Hematopoietic multipotent progenitor cell treated with erythropoietin and hydrocortisone succinate and interleukin-3 and kit ligand, for 17 days (in vitro differentiated cells): ENCODE data around the gene PPBP.

ENCODE experiments used
- DNase-seq: peaks from one replicate; pipeline ENCODE4 v3.0.0-alpha.2; 2015; ENCODE audit warnings: low spot score

Gene PPBP

GRCh38 chr4:73988061-73988460, at the start of gene PPBP:
Gene PPBP (minus strand): TSS chr4:73988190. CDS start chr4:73988103, 87 bp downstream.
- DNase-seq: no peak

DNA sequence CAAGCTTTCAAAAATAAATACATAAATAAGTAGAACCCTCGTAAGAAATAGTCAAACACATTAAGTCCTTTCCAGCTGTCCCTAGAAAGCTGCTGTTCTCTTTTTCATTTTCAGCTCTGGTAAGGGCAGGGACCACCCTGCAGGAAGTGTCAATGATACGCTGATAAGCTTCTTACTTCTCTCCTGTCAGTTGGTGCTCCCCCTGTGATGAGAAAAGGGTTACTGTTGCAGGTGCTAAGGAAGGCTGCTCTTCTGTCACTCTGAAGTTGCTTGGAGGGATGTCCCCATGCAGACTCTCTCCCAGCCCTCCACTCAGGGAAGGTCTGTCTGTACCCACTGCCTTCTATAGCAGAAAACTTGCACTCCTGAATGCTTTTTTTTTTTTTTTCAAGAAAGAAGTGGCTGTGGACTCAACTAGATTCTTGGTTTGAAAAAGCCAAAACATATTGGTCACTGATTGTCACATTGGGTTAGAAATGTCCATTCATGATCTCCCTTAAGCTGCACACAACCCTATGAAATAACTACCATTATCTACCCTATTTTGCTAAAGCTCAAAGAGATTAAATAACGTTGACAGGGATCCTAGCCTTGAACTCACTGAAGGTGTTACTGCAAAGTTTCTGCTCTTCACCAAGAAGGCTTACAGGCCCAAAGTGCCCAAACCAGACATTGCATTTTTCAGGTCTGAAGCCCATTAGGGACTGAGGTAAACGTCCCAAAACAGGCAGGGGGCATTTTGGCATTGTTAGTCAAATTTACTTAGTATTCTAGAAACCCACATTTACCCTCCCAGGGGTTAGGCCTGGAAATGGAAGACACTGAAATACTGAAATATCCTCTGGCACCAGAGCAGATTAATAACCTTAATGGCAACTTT, 49.3 kb upstream of the PPBP start:
- DNase-seq: no peak

DNA sequence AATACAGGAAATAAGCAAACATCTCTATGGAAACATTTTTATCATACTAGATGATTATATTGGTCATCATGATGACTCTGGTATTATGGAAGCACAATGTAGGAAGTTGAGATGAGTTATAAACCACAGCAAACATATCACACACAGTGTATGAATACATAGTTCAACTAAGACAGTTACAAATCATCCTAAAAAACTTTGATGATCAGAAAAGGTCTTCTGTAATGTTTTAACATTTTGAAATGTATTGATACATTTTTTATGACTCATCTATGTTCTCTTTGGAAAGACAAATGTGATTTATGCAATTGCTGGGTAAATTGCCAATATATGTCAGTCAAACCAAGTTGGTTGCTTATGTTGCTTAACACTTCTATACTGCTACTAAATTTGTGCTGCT, 45.7 kb upstream of the PPBP start:
- no peak for DNase-seq

- no peak for DNase-seq
These were observed 44.1 kb upstream of the PPBP start for GRCh38 chr4:74032064-74032463.

DNA sequence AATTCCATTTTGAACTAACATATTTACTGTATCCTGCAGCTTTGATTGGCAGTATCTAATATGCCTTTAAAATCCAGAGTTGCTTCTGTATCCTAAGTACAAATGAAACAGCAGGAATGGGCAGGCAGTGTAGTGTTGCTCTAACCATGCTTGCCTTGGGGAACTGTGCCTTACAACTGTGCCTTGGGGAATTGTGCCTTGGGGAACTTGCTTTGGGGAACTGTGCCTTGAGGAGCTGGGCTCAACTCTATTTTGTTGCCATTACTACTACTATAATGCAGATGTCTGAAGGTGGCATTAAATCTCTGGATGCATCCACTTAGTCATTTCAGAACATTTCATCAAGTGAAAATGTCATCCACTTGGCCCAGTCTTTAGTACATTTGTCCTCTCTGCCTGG, 43.6 kb upstream of the PPBP start:
- DNase-seq: no peak

- no peak for DNase-seq
These were observed 42.3 kb upstream of the PPBP start for GRCh38 chr4:74030285-74030684.

- DNase-seq: no peak
These were observed 40.5 kb upstream of the PPBP start for GRCh38 chr4:74028504-74028903.

GRCh38 chr4:74023709-74024108, 35.7 kb upstream of the PPBP start:
- no peak for DNase-seq

GRCh38 chr4:74021601-74022000, 33.6 kb upstream of the PPBP start:
- DNase-seq: no peak

- DNase-seq: no peak
These were observed 30.8 kb upstream of the PPBP start for GRCh38 chr4:74018771-74019170.

GRCh38 chr4:74018116-74018515, 30.1 kb upstream of the PPBP start:
- DNase-seq: no peak

DNA sequence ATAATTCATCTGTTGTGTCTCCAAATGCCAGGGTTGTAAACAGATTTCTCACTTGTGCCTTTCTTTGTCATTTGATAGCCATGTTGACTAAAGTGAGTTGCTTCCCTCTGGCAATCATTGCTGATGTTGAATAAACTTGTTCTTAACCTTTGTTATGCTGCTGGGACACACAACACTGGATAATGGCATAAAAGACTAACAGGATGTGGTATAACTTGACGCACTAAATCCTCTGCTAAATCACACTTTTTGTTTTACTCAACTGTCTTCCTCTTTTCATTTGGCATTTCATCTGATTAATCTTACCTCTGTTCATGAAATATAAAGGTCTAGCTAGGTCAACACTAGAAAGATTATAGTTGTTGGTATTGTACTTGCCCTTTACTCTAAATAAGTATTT, 28.1 kb upstream of the PPBP start:
- DNase-seq: no peak

DNA sequence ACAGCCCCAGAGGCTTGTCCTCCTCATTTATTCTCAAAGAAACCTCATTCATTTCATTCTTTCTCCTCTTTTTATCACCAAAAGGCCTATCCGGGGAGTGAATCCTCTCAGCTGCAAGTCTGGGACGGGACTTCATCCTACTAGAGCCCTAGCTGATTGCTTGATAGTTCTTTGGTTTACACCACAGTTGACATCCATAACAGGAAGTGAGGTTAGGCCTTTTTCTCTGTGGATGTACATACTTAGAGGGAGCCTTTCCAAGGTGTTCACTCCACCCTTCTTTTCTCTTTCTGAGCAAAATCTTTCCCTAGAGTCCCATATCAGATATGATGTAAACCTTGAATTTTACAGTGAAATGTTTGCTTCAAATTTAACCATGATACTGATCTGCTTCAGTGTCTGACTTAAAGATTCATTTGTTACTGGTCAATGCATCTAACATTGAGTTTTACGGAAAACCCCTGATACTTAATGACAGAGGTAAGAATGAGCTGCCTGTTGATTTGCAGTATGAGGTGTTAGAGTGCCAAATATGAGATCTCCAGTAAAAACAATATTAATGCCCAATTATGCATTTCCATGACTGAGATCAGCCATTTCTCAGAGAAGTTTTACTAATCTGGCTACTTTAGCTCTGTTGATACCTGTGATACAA, 27.3 kb upstream of the PPBP start:
- DNase-seq: no peak

DNA sequence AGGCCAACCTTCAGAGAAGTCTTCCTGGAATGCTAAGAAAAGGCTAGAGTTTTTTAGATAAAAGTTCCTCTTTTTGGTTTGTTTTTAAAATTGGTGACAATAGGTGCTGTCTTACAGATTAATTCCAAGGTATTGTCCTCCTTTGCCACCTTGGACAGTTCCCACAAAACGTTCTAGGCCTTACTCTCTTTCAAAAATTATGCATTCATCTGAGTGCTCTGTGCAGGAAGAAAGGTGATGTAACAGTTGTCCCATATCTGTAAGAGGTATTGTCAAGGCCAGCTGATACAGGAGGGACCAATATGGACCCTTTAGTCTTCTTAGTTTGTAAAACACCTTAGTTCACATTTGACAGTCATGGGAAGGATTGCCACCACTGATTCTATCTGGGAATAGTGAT, 26.3 kb upstream of the PPBP start:
- no peak for DNase-seq

GRCh38 chr4:74013264-74013663, 25.3 kb upstream of the PPBP start:
- no peak for DNase-seq

GRCh38 chr4:74012130-74012529, 24.1 kb upstream of the PPBP start:
- DNase-seq: no peak

GRCh38 chr4:74009307-74009706, 21.3 kb upstream of the PPBP start:
- no peak for DNase-seq

GRCh38 chr4:74006009-74006476, 18.1 kb upstream of the PPBP start:
- DNase-seq: no peak

GRCh38 chr4:74005528-74005927, 17.5 kb upstream of the PPBP start:
- no peak for DNase-seq

GRCh38 chr4:74004668-74005067, 16.7 kb upstream of the PPBP start:
- no peak for DNase-seq

- no peak for DNase-seq
These were observed 12.3 kb upstream of the PPBP start for GRCh38 chr4:74000301-74000700.

DNA sequence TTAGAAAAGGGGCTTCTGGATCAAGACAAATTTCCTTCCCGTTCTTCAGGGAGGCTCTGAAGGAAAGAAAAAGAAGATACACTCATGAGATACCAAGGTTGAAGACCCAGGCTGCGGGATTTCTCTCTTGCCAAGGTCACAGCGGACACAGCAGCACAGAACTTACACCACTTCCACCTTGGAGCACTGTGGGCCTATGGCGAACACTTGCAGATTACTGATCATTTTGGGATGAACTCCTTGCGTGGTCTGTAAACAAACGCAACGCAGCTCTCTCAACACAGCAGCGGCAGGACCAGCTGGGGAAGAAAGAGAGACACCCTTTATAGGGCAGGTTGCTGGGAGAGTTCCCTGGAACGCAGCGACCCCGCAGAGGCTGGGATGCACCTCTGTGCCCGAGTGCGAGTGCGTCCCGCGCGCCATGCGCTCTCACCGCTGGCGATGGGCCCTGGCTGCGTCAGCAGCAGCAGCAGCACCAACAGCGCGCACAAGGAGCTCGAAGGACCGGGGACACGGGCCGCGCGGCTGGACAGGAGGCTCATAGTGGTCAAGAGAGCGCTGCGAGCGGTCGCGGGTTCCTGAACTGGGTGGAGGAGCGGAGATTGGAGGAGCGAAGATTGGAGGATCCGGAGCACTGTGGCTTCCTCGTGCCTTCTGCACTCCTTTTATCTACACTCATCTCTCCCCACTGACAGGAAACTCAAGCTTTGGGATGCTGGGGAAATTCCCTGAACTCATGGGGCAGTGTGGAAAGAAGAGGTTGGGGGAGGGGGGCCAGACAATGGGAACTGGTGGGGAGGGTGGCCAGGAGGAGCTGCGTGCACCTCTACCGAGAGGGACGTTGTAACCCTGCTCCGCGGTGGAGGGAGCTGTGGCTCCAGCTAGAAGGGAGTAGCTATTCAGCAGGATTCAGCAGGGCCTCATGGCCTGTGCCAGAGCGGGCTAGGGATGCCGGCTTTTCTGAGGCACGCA, 10.3 kb upstream of the PPBP start, which contains the start of gene CXCL5:
TSS of gene CXCL5 (minus strand) at position 638 of the 972 bp plus-strand sequence. CDS start at position 542, 96 bp downstream.
- no peak for DNase-seq
